Germinal center (tissue), 1 donor: ENCODE data around the gene PJA1.

Experiments
- DNase-seq: peaks from one replicate; pipeline ENCODE4 v3.0.0; 2012; ENCODE audit warnings: mixed read lengths, low spot score

PJA1 gene

GRCh38 chrX:69165087-69165651, at the start of gene PJA1:
Gene PJA1 (minus strand): TSS chrX:69165453. CDS start chrX:69163073, 2,380 bp downstream.
- peak; percentile 65 for DNase-seq

GRCh38 chrX:69214463-69214862, 49.2 kb upstream of the PJA1 start:
- no peak for DNase-seq

- no peak for DNase-seq
These were observed 46.4 kb upstream of the PJA1 start for GRCh38 chrX:69211701-69212100.

- no peak for DNase-seq
These were observed 45.3 kb upstream of the PJA1 start for GRCh38 chrX:69210581-69210980.

- DNase-seq, result no peak
These were observed 42.0 kb upstream of the PJA1 start for GRCh38 chrX:69207216-69207615.

GRCh38 chrX:69203638-69204037, 38.4 kb upstream of the PJA1 start:
- no peak for DNase-seq

GRCh38 chrX:69197690-69198089, 32.4 kb upstream of the PJA1 start:
- no peak for DNase-seq

- no peak for DNase-seq
These were observed 31.4 kb upstream of the PJA1 start for GRCh38 chrX:69196666-69197065.

- DNase-seq, result no peak
These were observed 30.6 kb upstream of the PJA1 start for GRCh38 chrX:69195810-69196209.

GRCh38 chrX:69195192-69195591, 29.9 kb upstream of the PJA1 start:
- no peak for DNase-seq

- no peak for DNase-seq
These were observed 27.4 kb upstream of the PJA1 start for GRCh38 chrX:69192603-69193002.

- DNase-seq, result no peak
These were observed 24.5 kb upstream of the PJA1 start for GRCh38 chrX:69189576-69190371.

GRCh38 chrX:69186651-69187050, 21.4 kb upstream of the PJA1 start:
- no peak for DNase-seq

- DNase-seq, result no peak
These were observed 20.6 kb upstream of the PJA1 start for GRCh38 chrX:69185886-69186285.

- DNase-seq, result no peak
These were observed 19.9 kb upstream of the PJA1 start for GRCh38 chrX:69185141-69185540.

GRCh38 chrX:69182818-69183380, 17.6 kb upstream of the PJA1 start:
- no peak for DNase-seq

- no peak for DNase-seq
These were observed 14.2 kb upstream of the PJA1 start for GRCh38 chrX:69179380-69179911.

- DNase-seq, result no peak
These were observed 13.3 kb upstream of the PJA1 start for GRCh38 chrX:69178592-69178991.

GRCh38 chrX:69177511-69178162, 12.4 kb upstream of the PJA1 start:
- no peak for DNase-seq

- DNase-seq, result no peak
These were observed 10.8 kb upstream of the PJA1 start for GRCh38 chrX:69176053-69176452.

GRCh38 chrX:69173906-69174305, 8.7 kb upstream of the PJA1 start:
- no peak for DNase-seq

- no peak for DNase-seq
These were observed 7.7 kb upstream of the PJA1 start for GRCh38 chrX:69172937-69173336.

GRCh38 chrX:69170319-69170718, 5.1 kb upstream of the PJA1 start:
- DNase-seq, result no peak
